Erythroblast (primary cell): Measurements from ENCODE around the gene SCAI.

Source experiments
- GATA1 ChIP-seq: IDR thresholded peaks from 2 replicates; pipeline ENCODE4 v1.6.1; 2011; ENCODE audit warnings: low read depth, mild to moderate bottlenecking, control low read depth, low read length, moderate library complexity
- POLR2A ChIP-seq: IDR thresholded peaks from 2 replicates; pipeline ENCODE4 v1.6.1; 2011; ENCODE audit warnings: mild to moderate bottlenecking, low read length

- TF ChIP-seq POLR2A (no peak), GATA1 (no peak)
These were observed 54.0 kb downstream of the SCAI start for GRCh38 chr9:125089331-125089730.
